ES-I3 (cell line): ENCODE results near the gene FGF14.
"Not testable (repeated sequence)": the region's sequence is repeated elsewhere in the genome, so short reads cannot be mapped to it uniquely, and the experiment has no call there.

Experiments used
- H3K36me3 ChIP-seq: 2 replicates; pipeline ENCODE4 v1.6.1; 2013; ENCODE audit warnings: mild to moderate bottlenecking, low read length, control low read depth, moderate library complexity; ENCODE audit not compliant: insufficient read depth
- H3K4me1 ChIP-seq: 2 replicates; pipeline ENCODE4 v1.6.1; 2013; ENCODE audit warnings: mild to moderate bottlenecking, control low read depth, low read length; ENCODE audit not compliant: insufficient read depth
- H3K9ac ChIP-seq: 2 replicates; pipeline ENCODE4 v1.6.1; 2013; ENCODE audit warnings: low read depth, mild to moderate bottlenecking, low read length, moderate library complexity
- H3K9me3 ChIP-seq: 2 replicates; pipeline ENCODE4 v1.6.1; 2013; ENCODE audit warnings: mild to moderate bottlenecking, low read length, moderate library complexity; ENCODE audit not compliant: control insufficient read depth, insufficient read depth

The FGF14 gene

GRCh38 chr13:102152790-102153189, 249.1 kb downstream of the FGF14 start:
- no peak overlapping the region for H3K9ac ChIP-seq
- no peaks in the 10 kb centered on the region for H3K9me3 ChIP-seq
- H3K36me3 ChIP-seq, result no peaks in the 10 kb centered on the region
- H3K4me1 ChIP-seq, result no peaks in the 10 kb centered on the region

GRCh38 chr13:102147353-102147752, 254.5 kb downstream of the FGF14 start:
- Histone ChIP-seq H3K36me3 (no peaks in the 10 kb centered on the region), H3K9ac (no peak overlapping the region), H3K9me3 (no peaks in the 10 kb centered on the region), H3K4me1 (no peaks in the 10 kb centered on the region)

- Histone ChIP-seq H3K36me3 (no peaks in the 10 kb centered on the region), H3K9ac (no peak overlapping the region), H3K4me1 (no peaks in the 10 kb centered on the region), H3K9me3 (no peaks in the 10 kb centered on the region)
Observed at GRCh38 chr13:102145750-102146149, 256.1 kb downstream of the FGF14 start.

- H3K9ac ChIP-seq, result no peak overlapping the region
- H3K36me3 ChIP-seq, result no peaks in the 10 kb centered on the region
- no peaks in the 10 kb centered on the region for H3K9me3 ChIP-seq
- no peaks in the 10 kb centered on the region for H3K4me1 ChIP-seq
Observed at GRCh38 chr13:102142473-102142826, 259.4 kb downstream of the FGF14 start.

- no peaks in the 10 kb centered on the region for H3K4me1 ChIP-seq
Observed at GRCh38 chr13:102141625-102142472, 260.0 kb downstream of the FGF14 start.

GRCh38 chr13:102139626-102140025, 262.2 kb downstream of the FGF14 start:
- H3K36me3 ChIP-seq, result no peaks in the 10 kb centered on the region
- no peak overlapping the region for H3K9ac ChIP-seq
- no peaks in the 10 kb centered on the region for H3K4me1 ChIP-seq
- no peaks in the 10 kb centered on the region for H3K9me3 ChIP-seq

More at GRCh38 chr13:102141625-102142472, 260.0 kb downstream of the FGF14 start:
- Histone ChIP-seq H3K9me3 (no peaks in the 10 kb centered on the region), H3K9ac (no peak overlapping the region), H3K36me3 (no peaks in the 10 kb centered on the region)

DNA sequence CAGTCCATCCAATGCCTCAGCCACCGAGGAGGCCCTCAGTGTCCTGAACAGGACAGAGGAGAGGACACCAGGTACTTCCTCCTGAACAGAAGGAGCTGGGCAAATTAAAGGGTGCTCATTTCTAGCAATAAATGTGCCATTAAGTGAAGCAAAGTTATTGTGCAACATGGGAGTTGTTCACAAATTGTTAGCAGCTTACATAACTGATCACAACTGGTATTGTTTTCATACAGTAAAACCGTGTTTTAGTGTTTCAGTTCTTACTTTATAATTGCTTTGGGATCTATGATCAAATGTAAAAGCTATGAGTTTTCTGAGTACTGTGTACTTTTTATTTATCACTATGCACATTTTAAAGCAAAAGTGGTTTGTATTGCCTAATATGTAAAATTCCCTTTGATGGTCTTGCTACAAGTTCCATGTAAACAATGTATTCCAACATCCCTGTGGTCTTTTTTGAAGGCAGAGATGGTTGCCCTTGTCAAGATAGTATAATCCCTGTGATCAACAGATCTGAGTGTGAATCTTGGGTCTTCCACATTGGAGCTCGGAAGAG, 263.1 kb downstream of the FGF14 start:
- Histone ChIP-seq H3K4me1 (no peaks in the 10 kb centered on the region), H3K9me3 (no peaks in the 10 kb centered on the region), H3K9ac (no peak overlapping the region), H3K36me3 (no peaks in the 10 kb centered on the region)

- H3K36me3 ChIP-seq, H3K9me3 ChIP-seq, H3K9ac ChIP-seq, H3K4me1 ChIP-seq: not testable (repeated sequence)
Observed at GRCh38 chr13:102137904-102138303, 263.9 kb downstream of the FGF14 start.

- no peaks in the 10 kb centered on the region for H3K9me3 ChIP-seq
- H3K4me1 ChIP-seq, result no peaks in the 10 kb centered on the region
- H3K9ac ChIP-seq, result no peak overlapping the region
- H3K36me3 ChIP-seq, result no peaks in the 10 kb centered on the region
Observed at GRCh38 chr13:102136735-102137296, 265.0 kb downstream of the FGF14 start.

- no peaks in the 10 kb centered on the region for H3K4me1 ChIP-seq
- H3K9me3 ChIP-seq, result no peaks in the 10 kb centered on the region
- no peak overlapping the region for H3K9ac ChIP-seq
- no peaks in the 10 kb centered on the region for H3K36me3 ChIP-seq
Observed at GRCh38 chr13:102132777-102133295, 269.0 kb downstream of the FGF14 start.

GRCh38 chr13:102131246-102131645, 270.6 kb downstream of the FGF14 start:
- Histone ChIP-seq H3K4me1 (no peaks in the 10 kb centered on the region), H3K36me3 (no peaks in the 10 kb centered on the region), H3K9me3 (no peaks in the 10 kb centered on the region), H3K9ac (no peak overlapping the region)

DNA sequence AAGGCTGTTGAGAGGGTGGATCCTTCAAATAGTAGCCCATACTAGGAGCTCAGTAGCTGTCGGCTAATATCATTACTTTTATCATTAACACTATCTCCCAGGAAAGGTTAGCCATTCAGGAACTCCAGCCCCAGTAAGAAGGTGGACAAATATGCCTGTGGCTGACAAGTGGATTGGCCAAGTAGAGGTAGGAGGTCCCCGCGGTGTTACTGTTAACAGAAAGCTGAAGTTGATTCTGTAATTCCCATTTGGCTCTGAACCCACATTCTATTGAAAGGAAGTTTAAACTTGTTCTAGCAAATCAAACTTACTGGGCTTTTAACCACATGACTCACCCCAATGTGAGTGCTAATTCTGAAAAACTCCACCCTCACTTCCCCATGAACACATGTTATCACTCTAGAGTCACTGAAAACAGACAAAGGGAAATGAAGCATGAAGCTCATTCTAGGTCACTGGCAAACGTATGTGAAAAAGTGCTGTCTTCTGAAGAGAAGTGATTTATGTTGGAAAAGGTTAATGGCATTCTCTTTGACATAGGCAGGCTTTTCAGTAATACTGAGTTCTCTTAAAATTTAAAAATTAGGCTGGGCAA, 273.5 kb downstream of the FGF14 start:
- no peaks in the 10 kb centered on the region for H3K4me1 ChIP-seq
- H3K9ac ChIP-seq, result no peak overlapping the region
- H3K36me3 ChIP-seq, result no peaks in the 10 kb centered on the region
- H3K9me3 ChIP-seq, result no peaks in the 10 kb centered on the region

GRCh38 chr13:102127153-102127552, 274.7 kb downstream of the FGF14 start:
- Histone ChIP-seq H3K4me1 (no peaks in the 10 kb centered on the region), H3K9ac (no peak overlapping the region), H3K9me3 (no peaks in the 10 kb centered on the region), H3K36me3 (no peaks in the 10 kb centered on the region)

DNA sequence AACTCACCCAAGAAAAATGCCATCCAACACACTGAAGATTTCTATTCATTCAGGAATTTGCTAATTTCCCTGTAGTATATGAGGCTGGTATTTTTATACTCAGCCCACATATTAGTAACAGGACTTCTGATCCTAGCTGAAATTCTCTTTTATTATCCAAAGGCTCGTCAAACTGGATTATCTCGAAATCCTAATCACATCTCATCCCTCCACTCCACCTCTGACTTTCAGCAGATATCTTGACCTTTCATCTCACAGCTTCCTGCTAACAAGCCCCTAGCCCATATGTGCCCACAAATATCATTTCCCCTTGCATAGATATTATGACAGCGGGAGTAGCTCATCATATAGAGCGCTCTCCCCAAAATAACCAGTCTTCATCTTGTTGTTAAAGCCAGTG, 279.7 kb downstream of the FGF14 start:
- no peaks in the 10 kb centered on the region for H3K36me3 ChIP-seq
- H3K9me3 ChIP-seq, result no peaks in the 10 kb centered on the region
- no peaks in the 10 kb centered on the region for H3K4me1 ChIP-seq
- no peak overlapping the region for H3K9ac ChIP-seq
